T-helper 1 cell treated with Interleukin-12 subunit alpha and Interleukin-12 subunit beta and Interleukin-4 antibody, amounts not matched to agents 30 μg/mL and 1 μg/mL, for 36 hours (primary cell): ENCODE results near the gene FAF1.
"Not testable (repeated sequence)": the region's sequence is repeated elsewhere in the genome, so short reads cannot be mapped to it uniquely, and the experiment has no call there.

Source experiments
- H3K27ac Mint-ChIP-seq: one replicate; pipeline ENCODE4 v1.8.0; 2021; ENCODE audit warnings: mild to moderate bottlenecking, mixed read lengths
- H3K27me3 Mint-ChIP-seq: one replicate; pipeline ENCODE4 v1.8.0; 2021; ENCODE audit warnings: low read depth, mixed read lengths
- H3K36me3 Mint-ChIP-seq: one replicate; pipeline ENCODE4 v1.8.0; 2021; ENCODE audit warnings: low read depth, mixed read lengths
- H3K4me1 Mint-ChIP-seq: one replicate; pipeline ENCODE4 v1.8.0; 2021; ENCODE audit warnings: low read depth, mixed read lengths
- H3K4me3 Mint-ChIP-seq: one replicate; pipeline ENCODE4 v1.8.0; 2021; ENCODE audit warnings: mild to moderate bottlenecking, moderate library complexity, mixed read lengths
- H3K9me3 Mint-ChIP-seq: one replicate; pipeline ENCODE4 v1.8.0; 2021; ENCODE audit warnings: mixed read lengths

FAF1 gene

GRCh38 chr1:50878434-50878833 lies 81.6 kb downstream of the FAF1 start:
- Mint-ChIP-seq H3K27me3 (no peaks in the 10 kb centered on the region), H3K27ac (no peak overlapping the region), H3K4me1 (no peaks in the 10 kb centered on the region), H3K36me3 (no peaks in the 10 kb centered on the region), H3K4me3 (no peak overlapping the region), H3K9me3 (no peaks in the 10 kb centered on the region)

GRCh38 chr1:50877641-50878040 lies 82.4 kb downstream of the FAF1 start:
- Mint-ChIP-seq H3K27me3 (no peaks in the 10 kb centered on the region), H3K9me3 (no peaks in the 10 kb centered on the region), H3K36me3 (no peaks in the 10 kb centered on the region), H3K4me3 (no peak overlapping the region), H3K27ac (no peak overlapping the region), H3K4me1 (no peaks in the 10 kb centered on the region)

GRCh38 chr1:50873458-50874187 lies 86.4 kb downstream of the FAF1 start:
- H3K36me3 Mint-ChIP-seq, result no peaks in the 10 kb centered on the region
- H3K9me3 Mint-ChIP-seq, result no peaks in the 10 kb centered on the region
- no peaks in the 10 kb centered on the region for H3K27me3 Mint-ChIP-seq
- H3K4me3 Mint-ChIP-seq, result no peak overlapping the region
- H3K27ac Mint-ChIP-seq, result no peak overlapping the region
- H3K4me1 Mint-ChIP-seq, result no peaks in the 10 kb centered on the region

GRCh38 chr1:50864845-50865244 lies 95.2 kb downstream of the FAF1 start:
- H3K4me1 Mint-ChIP-seq, H3K4me3 Mint-ChIP-seq, H3K27me3 Mint-ChIP-seq, H3K27ac Mint-ChIP-seq, H3K36me3 Mint-ChIP-seq: not testable (repeated sequence)
- peaks cover 46% of the 10 kb centered on the region for H3K9me3 Mint-ChIP-seq

GRCh38 chr1:50861772-50862171 lies 98.3 kb downstream of the FAF1 start:
- peaks cover 3% of the 10 kb centered on the region for H3K4me1 Mint-ChIP-seq
- peaks cover 7% of the 10 kb centered on the region for H3K36me3 Mint-ChIP-seq
- no peaks in the 10 kb centered on the region for H3K27me3 Mint-ChIP-seq
- H3K27ac Mint-ChIP-seq, result no peak overlapping the region
- no peak overlapping the region for H3K4me3 Mint-ChIP-seq
- H3K9me3 Mint-ChIP-seq, result peaks cover 48% of the 10 kb centered on the region

- peaks cover 5% of the 10 kb centered on the region for H3K36me3 Mint-ChIP-seq
- H3K4me1 Mint-ChIP-seq, result peaks cover 3% of the 10 kb centered on the region
- H3K27ac Mint-ChIP-seq, result no peak overlapping the region
- H3K4me3 Mint-ChIP-seq, result no peak overlapping the region
- H3K27me3 Mint-ChIP-seq, result no peaks in the 10 kb centered on the region
- peaks cover 38% of the 10 kb centered on the region for H3K9me3 Mint-ChIP-seq
Observed at GRCh38 chr1:50860702-50861101, 99.4 kb downstream of the FAF1 start.

- peaks cover 5% of the 10 kb centered on the region for H3K36me3 Mint-ChIP-seq
- no peak overlapping the region for H3K27ac Mint-ChIP-seq
- H3K4me1 Mint-ChIP-seq, result peaks cover 3% of the 10 kb centered on the region
- H3K9me3 Mint-ChIP-seq, result peaks cover 38% of the 10 kb centered on the region
- H3K27me3 Mint-ChIP-seq, result no peaks in the 10 kb centered on the region
- H3K4me3 Mint-ChIP-seq, result no peak overlapping the region
Observed at GRCh38 chr1:50860256-50860655, 99.8 kb downstream of the FAF1 start.

GRCh38 chr1:50859657-50860056 lies 100.4 kb downstream of the FAF1 start:
- Mint-ChIP-seq H3K9me3 (peaks cover 38% of the 10 kb centered on the region), H3K4me3 (no peak overlapping the region), H3K4me1 (peaks cover 3% of the 10 kb centered on the region), H3K27me3 (no peaks in the 10 kb centered on the region), H3K36me3 (peaks cover 5% of the 10 kb centered on the region), H3K27ac (no peak overlapping the region)

GRCh38 chr1:50858761-50859160 lies 101.3 kb downstream of the FAF1 start:
- Mint-ChIP-seq H3K27me3 (no peaks in the 10 kb centered on the region), H3K4me3 (no peak overlapping the region), H3K4me1 (peaks cover 3% of the 10 kb centered on the region), H3K9me3 (peaks cover 38% of the 10 kb centered on the region), H3K27ac (no peak overlapping the region), H3K36me3 (peaks cover 5% of the 10 kb centered on the region)

- H3K9me3 Mint-ChIP-seq, result peaks cover 31% of the 10 kb centered on the region
- H3K4me3 Mint-ChIP-seq, result no peak overlapping the region
- H3K36me3 Mint-ChIP-seq, result peaks cover 3% of the 10 kb centered on the region
- no peaks in the 10 kb centered on the region for H3K27me3 Mint-ChIP-seq
- H3K27ac Mint-ChIP-seq, result no peak overlapping the region
- no peaks in the 10 kb centered on the region for H3K4me1 Mint-ChIP-seq
Observed at GRCh38 chr1:50857702-50858101, 102.4 kb downstream of the FAF1 start.

GRCh38 chr1:50853325-50853724 lies 106.7 kb downstream of the FAF1 start:
- peaks cover 4% of the 10 kb centered on the region for H3K9me3 Mint-ChIP-seq
- H3K27ac Mint-ChIP-seq, result no peak overlapping the region
- H3K36me3 Mint-ChIP-seq, result no peaks in the 10 kb centered on the region
- H3K27me3 Mint-ChIP-seq, result no peaks in the 10 kb centered on the region
- no peaks in the 10 kb centered on the region for H3K4me1 Mint-ChIP-seq
- no peak overlapping the region for H3K4me3 Mint-ChIP-seq

GRCh38 chr1:50852889-50853288 lies 107.2 kb downstream of the FAF1 start:
- Mint-ChIP-seq H3K27ac (no peak overlapping the region), H3K4me1 (no peaks in the 10 kb centered on the region), H3K4me3 (no peak overlapping the region), H3K9me3 (peaks cover 7% of the 10 kb centered on the region), H3K36me3 (peaks cover 2% of the 10 kb centered on the region), H3K27me3 (no peaks in the 10 kb centered on the region)

GRCh38 chr1:50851466-50851865 lies 108.6 kb downstream of the FAF1 start:
- H3K27ac Mint-ChIP-seq, result no peak overlapping the region

GRCh38 chr1:50851034-50851433 lies 109.0 kb downstream of the FAF1 start:
- no peak overlapping the region for H3K4me3 Mint-ChIP-seq
- no peaks in the 10 kb centered on the region for H3K27me3 Mint-ChIP-seq
- H3K36me3 Mint-ChIP-seq, result peaks cover 10% of the 10 kb centered on the region
- no peak overlapping the region for H3K27ac Mint-ChIP-seq
- peaks cover 23% of the 10 kb centered on the region for H3K9me3 Mint-ChIP-seq
- no peaks in the 10 kb centered on the region for H3K4me1 Mint-ChIP-seq

More at GRCh38 chr1:50851466-50851865, 108.6 kb downstream of the FAF1 start:
- peaks cover 9% of the 10 kb centered on the region for H3K36me3 Mint-ChIP-seq
- no peaks in the 10 kb centered on the region for H3K4me1 Mint-ChIP-seq
- H3K27me3 Mint-ChIP-seq, result no peaks in the 10 kb centered on the region
- H3K4me3 Mint-ChIP-seq, result no peak overlapping the region
- peaks cover 22% of the 10 kb centered on the region for H3K9me3 Mint-ChIP-seq

GRCh38 chr1:50847303-50847702 lies 112.8 kb downstream of the FAF1 start:
- Mint-ChIP-seq H3K27ac (no peak overlapping the region), H3K27me3 (no peaks in the 10 kb centered on the region), H3K9me3 (peaks cover 23% of the 10 kb centered on the region), H3K4me3 (no peak overlapping the region), H3K36me3 (peaks cover 12% of the 10 kb centered on the region), H3K4me1 (no peaks in the 10 kb centered on the region)
